ENCODE measurements around the gene ACAD11. TPM values are rescaled to one million over a fixed set of nuclear protein-coding genes. Genes with fewer than 3 reads are reported as not detected.

Gene ACAD11
- total and polyA plus RNA-seq, 9 of the 15 experiments (the other 6 are each of a cell fraction or from before 2014, with no cell fraction given), result 1.3 to 8.4 (median 4.0) TPM

GRCh38 chr3:132517311-132517710 is 142.3 kb downstream of the ACAD11 start:
- ChIA-PET POLR2A (no interaction called here), CTCF (ENCODE audit: low intra/inter-chr PET ratio) (no interaction called here)
- ATAC-seq (no peak), FAIRE-seq (no peak), DNase-seq (ENCODE audit: extremely low read depth in 1 of 4, low spot score in 3 of 4) (no peak)
- no peak overlapping the region for H3K4me2 ChIP-seq (ENCODE audit: insufficient read depth, low read length)
- no peak for TF ChIP-seq ZNF124 (CRISPR knock-in tag; IDR thresholded peaks at IDR 0.05)
- no peak for TF ChIP-seq ELK1 (CRISPR knock-in tag; IDR thresholded peaks at IDR 0.05)
- TF ChIP-seq ATF4 (CRISPR knock-in tag; IDR thresholded peaks at IDR 0.05), result no peak
- no peak for TF ChIP-seq CCAR2 (IDR thresholded peaks at IDR 0.05; ENCODE audit: low read depth, low read length)
- TF ChIP-seq ARID4B (CRISPR knock-in tag; IDR thresholded peaks at IDR 0.05), result no peak
- TF ChIP-seq ARID3B (CRISPR knock-in tag; IDR thresholded peaks at IDR 0.05; ENCODE audit: borderline replicate concordance), result no peak
- no peak for TF ChIP-seq SNAPC5 (CRISPR knock-in tag; IDR thresholded peaks at IDR 0.05)
- TF ChIP-seq DACH1 (IDR thresholded peaks at IDR 0.05; ENCODE audit: partially characterized antibody), result no peak
- TF ChIP-seq FOXP1 (CRISPR knock-in tag; IDR thresholded peaks at IDR 0.05), result no peak
- TF ChIP-seq IFI16 (CRISPR knock-in tag; IDR thresholded peaks at IDR 0.05), result no peak
- TF ChIP-seq TRIM28 (IDR thresholded peaks at IDR 0.05), result no peak
- no peak for TF ChIP-seq SREBF1 (IDR thresholded peaks at IDR 0.05; ENCODE audit: borderline replicate concordance, low read depth, low read length)
- no peak for TF ChIP-seq ZBTB49 (CRISPR knock-in tag; IDR thresholded peaks at IDR 0.05; ENCODE audit: borderline replicate concordance)
- WGBS (ENCODE audit: insufficient coverage, low coverage, missing lambda C conversion rate), result 91% methylated on average over 1 of the region's 2 CpGs
- intact Hi-C loops (cut with micrococcal nuclease), result no loop called here
- H3K36me3 ChIP-seq (ENCODE audit: control insufficient read depth, insufficient read depth, low read length), result peaks cover 36% of the 10 kb centered on the region; the same call in 2 of the 3 replicates
- in situ Hi-C loops (cut with MboI), result no loop called here
- H3K27me3 ChIP-seq (ENCODE audit: control insufficient read depth in 2 of 2, insufficient read depth in 2 of 2, low read length in 2 of 2), result no peaks in the 10 kb centered on the region
- no peak overlapping the region for H3K4me3 ChIP-seq
- no peaks in the 10 kb centered on the region for H4K20me1 ChIP-seq (replicated peaks; ENCODE audit: control insufficient read depth, insufficient read depth, low read length)
- H2AFZ ChIP-seq (ENCODE audit: low read depth, low read length), result no peak overlapping the region
- no peaks in the 10 kb centered on the region for H3K79me2 ChIP-seq (ENCODE audit: control insufficient read depth, insufficient read depth, low read length)
- no peaks in the 10 kb centered on the region for H3K4me1 ChIP-seq (replicated peaks in 1 of 2; ENCODE audit: control insufficient read depth in 2 of 2, insufficient read depth in 2 of 2, low read length in 2 of 2)
- no peaks in the 10 kb centered on the region for H3K9me1 ChIP-seq (ENCODE audit: control insufficient read depth, insufficient read depth, low read length)
- H3K9ac ChIP-seq (ENCODE audit: insufficient read depth in 1 of 2, low read depth in 2 of 2, low read length in 2 of 2), result no peak overlapping the region
- H3K27ac ChIP-seq (ENCODE audit: extremely low read depth, low read depth, low read length), result no peak overlapping the region
- BruUV-seq (replicated peaks), result no TSS peak
- H3K9me3 ChIP-seq (replicated peaks; ENCODE audit: control insufficient read depth, insufficient read depth, low read depth, low read length), result no peaks in the 10 kb centered on the region
